Thoracic aorta (tissue), 2 donors: ENCODE results near the gene MYH10. TPM values are rescaled to one million over a fixed set of nuclear protein-coding genes. Genes with fewer than 3 reads are reported as not detected.

Experiments used
- ATAC-seq: fragments of 150-250 bp; one replicate; pipeline ENCODE4 v1.8.0; 2017; ENCODE audit warnings: low read depth; ENCODE audit not compliant: insufficient number of reproducible peaks, low FRiP score
- DNase-seq: peaks from one replicate; pipeline ENCODE4 v3.0.0-alpha.2; 2020; ENCODE audit warnings: low spot score
- H3K27ac ChIP-seq, 2 donors: fragments of 200-600 bp; sonication (generic); 1 replicate in 1 of 2; 2 replicates in 1 of 2; pipeline ENCODE4 v1.5.1; 2016; ENCODE audit warnings: mild to moderate bottlenecking in 2 of 2, moderate library complexity in 2 of 2
- H3K27me3 ChIP-seq: fragments of 200-600 bp; sonication (generic); replicated peaks from 2 replicates; pipeline ENCODE4 v1.6.0; 2016; ENCODE audit warnings: mild to moderate bottlenecking; ENCODE audit not compliant: insufficient read depth
- H3K36me3 ChIP-seq: fragments of 200-600 bp; sonication (generic); one replicate; pipeline ENCODE4 v1.5.1; 2016
- H3K4me1 ChIP-seq, 2 donors: fragments of 200-600 bp; sonication (generic); 1 replicate in 1 of 2; 2 replicates in 1 of 2; pipeline versions ENCODE4 v1.5.1 to v1.6.0; 2016; ENCODE audit warnings: low read depth in 2 of 2, mild to moderate bottlenecking in 1 of 2; ENCODE audit not compliant: control insufficient read depth in 1 of 2
- H3K4me3 ChIP-seq: fragments of 200-600 bp; sonication (generic); 2 replicates; pipeline ENCODE4 v1.5.1; 2016; ENCODE audit warnings: mild to moderate bottlenecking
- H3K9me3 ChIP-seq: fragments of 200-600 bp; sonication (generic); 2 replicates; pipeline ENCODE4 v1.5.1; 2016
- total RNA-seq, 2 donors: library from RNA; depleted of rRNA; stranded (reverse); fragments of >200 nt; gene quantifications; one replicate each; pipeline versions ENCODE4 v1.1.0 to v1.2.3, GENCODE V29; 2016
- TF ChIP-seq, protein P1 (sequence below): fragments of 200-600 bp; sonication (generic); IDR thresholded peaks from one replicate; pipeline ENCODE4 v1.5.1; 2019; ENCODE audit warnings: antibody characterized with exemption

The MYH10 gene
- total RNA-seq, 2 donors from 2014 or later = 1,436 to 1,719 TPM

DNA sequence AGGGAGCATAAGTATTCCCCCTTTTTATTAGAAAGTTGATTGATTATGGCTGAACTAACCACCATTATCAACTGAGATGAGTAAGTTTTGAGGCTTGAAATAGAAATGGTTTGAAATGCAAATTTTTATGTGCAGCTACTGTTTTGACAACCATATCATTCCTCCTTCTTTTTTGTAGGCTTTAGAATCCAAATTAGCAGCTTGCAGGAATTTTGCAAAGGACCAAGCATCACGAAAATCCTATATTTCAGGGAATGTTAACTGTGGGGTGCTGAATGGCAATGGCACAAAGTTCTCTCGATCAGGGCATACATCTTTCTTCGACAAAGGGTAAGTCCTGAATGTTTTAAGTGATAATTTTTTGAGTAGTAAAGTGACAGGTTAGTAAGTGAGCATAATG is 170.7 kb downstream of the MYH10 start:
- Histone ChIP-seq H3K4me1 (peaks cover 14 to 29% of the 10 kb centered on the region in 2 donors), H3K27me3 (no peaks in the 10 kb centered on the region), H3K4me3 (no peak overlapping the region), H3K27ac (no peak overlapping the region), H3K36me3 (peaks cover 43% of the 10 kb centered on the region), H3K9me3 (no peaks in the 10 kb centered on the region)
- ATAC-seq (no peak), DNase-seq (no peak)
- TF ChIP-seq, protein P1, sequence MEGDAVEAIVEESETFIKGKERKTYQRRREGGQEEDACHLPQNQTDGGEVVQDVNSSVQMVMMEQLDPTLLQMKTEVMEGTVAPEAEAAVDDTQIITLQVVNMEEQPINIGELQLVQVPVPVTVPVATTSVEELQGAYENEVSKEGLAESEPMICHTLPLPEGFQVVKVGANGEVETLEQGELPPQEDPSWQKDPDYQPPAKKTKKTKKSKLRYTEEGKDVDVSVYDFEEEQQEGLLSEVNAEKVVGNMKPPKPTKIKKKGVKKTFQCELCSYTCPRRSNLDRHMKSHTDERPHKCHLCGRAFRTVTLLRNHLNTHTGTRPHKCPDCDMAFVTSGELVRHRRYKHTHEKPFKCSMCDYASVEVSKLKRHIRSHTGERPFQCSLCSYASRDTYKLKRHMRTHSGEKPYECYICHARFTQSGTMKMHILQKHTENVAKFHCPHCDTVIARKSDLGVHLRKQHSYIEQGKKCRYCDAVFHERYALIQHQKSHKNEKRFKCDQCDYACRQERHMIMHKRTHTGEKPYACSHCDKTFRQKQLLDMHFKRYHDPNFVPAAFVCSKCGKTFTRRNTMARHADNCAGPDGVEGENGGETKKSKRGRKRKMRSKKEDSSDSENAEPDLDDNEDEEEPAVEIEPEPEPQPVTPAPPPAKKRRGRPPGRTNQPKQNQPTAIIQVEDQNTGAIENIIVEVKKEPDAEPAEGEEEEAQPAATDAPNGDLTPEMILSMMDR = no peak

DNA sequence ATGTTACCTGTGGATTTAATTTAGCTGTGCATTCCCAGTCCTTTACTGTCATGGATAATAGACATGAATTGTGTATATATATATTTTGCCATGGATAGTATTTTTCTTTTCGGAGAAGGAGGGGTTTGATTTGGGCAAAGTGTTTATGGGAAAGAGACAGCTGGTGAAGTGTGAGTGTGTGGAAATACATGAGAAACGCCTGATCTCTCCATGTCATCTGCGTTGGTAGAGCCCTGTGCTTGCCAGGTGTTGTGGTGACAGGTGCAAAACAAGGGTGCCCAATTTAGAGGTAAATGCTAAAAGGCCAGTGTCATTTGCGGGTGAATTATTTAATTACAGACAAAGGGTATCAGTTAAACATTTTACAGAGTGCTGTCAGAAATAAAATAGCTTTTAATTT is 171.4 kb downstream of the MYH10 start:
- H3K27ac ChIP-seq = peak overlapping the region in 1 of 2 donors; percentile 24
- H3K9me3 ChIP-seq = no peaks in the 10 kb centered on the region
- no peak for DNase-seq
- H3K4me1 ChIP-seq = peaks cover 14 to 25% of the 10 kb centered on the region in 2 donors
- no peaks in the 10 kb centered on the region for H3K27me3 ChIP-seq
- TF ChIP-seq, protein P1 = no peak
- H3K36me3 ChIP-seq = peaks cover 43% of the 10 kb centered on the region
- no peak overlapping the region for H3K4me3 ChIP-seq
- no peak for ATAC-seq

DNA sequence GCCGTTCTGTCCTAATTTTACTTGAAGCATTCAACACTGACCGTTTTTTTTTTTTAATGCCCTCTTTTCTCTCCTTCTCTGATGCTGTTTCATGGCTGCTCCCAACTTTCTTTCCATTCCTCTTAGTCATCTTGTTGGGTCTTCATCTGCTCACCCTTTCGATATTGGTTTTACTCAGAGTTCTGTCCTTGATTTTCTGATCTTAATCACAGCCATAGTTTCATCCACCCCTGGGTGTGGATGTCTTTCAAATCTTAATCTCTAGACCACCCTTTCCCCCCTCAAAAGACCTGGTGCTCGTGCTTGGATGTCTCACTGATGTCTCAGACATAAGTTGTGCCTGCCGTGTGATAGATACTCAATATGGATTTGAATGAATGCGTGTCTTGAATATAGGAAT is 172.4 kb downstream of the MYH10 start:
- no peak overlapping the region for H3K4me3 ChIP-seq
- H3K9me3 ChIP-seq = no peaks in the 10 kb centered on the region
- ATAC-seq = no peak
- DNase-seq = no peak
- peaks cover 10 to 18% of the 10 kb centered on the region in 2 donors for H3K4me1 ChIP-seq
- TF ChIP-seq, protein P1 = no peak
- no peak overlapping the region for H3K27ac ChIP-seq
- H3K27me3 ChIP-seq = no peaks in the 10 kb centered on the region
- H3K36me3 ChIP-seq = peaks cover 46% of the 10 kb centered on the region

DNA sequence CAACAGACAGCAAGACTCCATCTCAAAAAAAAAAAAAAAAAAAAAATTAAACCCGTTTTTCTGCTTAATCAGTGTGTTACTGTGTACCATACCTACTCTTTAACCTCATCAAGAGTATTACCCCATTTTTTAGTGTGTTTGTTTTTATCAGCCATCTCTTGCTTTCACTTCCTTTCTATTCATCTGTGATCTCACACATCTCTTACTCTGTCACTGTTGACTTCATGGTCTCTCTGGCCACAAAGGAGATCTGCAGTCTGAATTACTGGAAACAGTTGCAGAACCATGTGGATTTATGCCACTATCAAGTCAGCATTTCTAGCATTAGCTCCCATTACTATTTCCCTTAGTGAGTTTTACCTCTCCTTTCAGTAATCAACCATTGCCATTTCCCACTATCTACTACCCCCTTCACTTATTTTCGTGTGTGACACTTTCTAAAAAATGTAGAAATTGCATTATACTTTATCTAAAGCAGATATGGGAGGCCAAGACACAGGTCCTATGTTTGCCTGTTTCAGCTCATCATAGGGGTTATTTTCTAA is 174.8 kb downstream of the MYH10 start:
- TF ChIP-seq, protein P1 = no peak

DNA sequence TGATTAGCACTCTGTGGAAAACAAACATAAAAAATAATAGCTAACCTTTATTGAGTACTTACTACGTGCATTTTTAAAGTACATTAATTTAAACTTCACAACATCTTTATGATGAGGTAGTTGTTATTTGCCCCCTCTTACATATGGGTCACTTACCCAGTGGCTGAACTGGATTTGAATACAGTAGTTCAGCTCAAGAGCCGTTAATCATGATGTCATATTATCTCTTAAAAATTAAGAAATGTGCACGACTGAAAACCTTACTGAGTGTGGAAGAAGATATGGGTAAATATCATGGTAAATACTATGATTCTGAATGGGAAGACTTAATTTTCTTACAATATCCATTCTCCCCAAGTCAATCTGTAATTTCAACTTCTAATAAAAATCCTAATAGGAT is 177.2 kb downstream of the MYH10 start:
- Histone ChIP-seq H3K4me1 (peaks cover 0 to 5% of the 10 kb centered on the region in 2 donors), H3K27me3 (no peaks in the 10 kb centered on the region), H3K36me3 (peaks cover 54% of the 10 kb centered on the region), H3K4me3 (no peak overlapping the region), H3K27ac (no peak overlapping the region), H3K9me3 (no peaks in the 10 kb centered on the region)
- ATAC-seq = no peak
- DNase-seq = no peak
- TF ChIP-seq, protein P1 = no peak

More for the DNA sequence above, 174.8 kb downstream of the MYH10 start:
- H3K36me3 ChIP-seq = peaks cover 44% of the 10 kb centered on the region
- DNase-seq (no peak), ATAC-seq (no peak)
- no peaks in the 10 kb centered on the region for H3K9me3 ChIP-seq
- peaks cover 0 to 5% of the 10 kb centered on the region in 2 donors for H3K4me1 ChIP-seq
- no peak overlapping the region for H3K4me3 ChIP-seq
- no peaks in the 10 kb centered on the region for H3K27me3 ChIP-seq
- no peak overlapping the region for H3K27ac ChIP-seq
